Astrocyte of the spinal cord (primary cell): ENCODE data around the gene VIT.

Experiments used
- DNase-seq: peaks from one replicate; pipeline ENCODE4 v3.0.0; 2011; ENCODE audit warnings: low read depth, low spot score
- H3K4me3 ChIP-seq: 2 replicates; pipeline ENCODE4 v1.5.1; 2011; ENCODE audit warnings: low read depth, mild to moderate bottlenecking, low read length, moderate library complexity
- CTCF ChIP-seq: IDR thresholded peaks from 2 replicates; pipeline ENCODE4 v1.5.1; 2012; ENCODE audit warnings: low read depth, mild to moderate bottlenecking, low read length, inconsistent platforms
- in situ Hi-C: cut with HindIII; loops from 2 replicates; pipeline ENCODE4 v1.10.0; 2017; ENCODE audit warnings: low sequenced_read_pairs

VIT gene

GRCh38 chr2:36701391-36701795 lies 4.9 kb downstream of the VIT start:
- DNase-seq, result no peak
- in situ Hi-C loops, result no loop called here
- H3K4me3 ChIP-seq, result no peak overlapping the region
- TF ChIP-seq CTCF, result no peak

DNA sequence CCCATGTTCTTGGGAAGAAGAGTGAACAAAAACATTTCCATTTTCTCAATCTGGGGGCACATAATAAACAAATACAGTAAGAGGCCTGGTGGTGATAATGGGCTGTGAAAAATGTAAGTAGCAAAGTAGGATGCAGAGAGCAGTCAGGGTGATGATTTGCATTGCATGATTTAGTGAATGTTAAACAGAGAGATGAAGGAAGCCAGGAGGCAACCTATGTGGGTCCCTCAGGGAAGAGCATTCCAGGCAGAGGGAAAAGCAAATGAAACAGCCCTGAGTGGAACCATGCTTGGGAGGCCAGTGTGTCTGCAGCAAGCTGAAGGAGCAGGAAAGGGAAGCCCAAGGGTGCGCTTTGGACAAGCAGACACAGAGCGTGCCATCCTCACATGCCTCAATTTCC lies 5.4 kb downstream of the VIT start:
- no peak overlapping the region for H3K4me3 ChIP-seq
- no peak for TF ChIP-seq CTCF
- in situ Hi-C loops, result no loop called here
- DNase-seq, result no peak

DNA sequence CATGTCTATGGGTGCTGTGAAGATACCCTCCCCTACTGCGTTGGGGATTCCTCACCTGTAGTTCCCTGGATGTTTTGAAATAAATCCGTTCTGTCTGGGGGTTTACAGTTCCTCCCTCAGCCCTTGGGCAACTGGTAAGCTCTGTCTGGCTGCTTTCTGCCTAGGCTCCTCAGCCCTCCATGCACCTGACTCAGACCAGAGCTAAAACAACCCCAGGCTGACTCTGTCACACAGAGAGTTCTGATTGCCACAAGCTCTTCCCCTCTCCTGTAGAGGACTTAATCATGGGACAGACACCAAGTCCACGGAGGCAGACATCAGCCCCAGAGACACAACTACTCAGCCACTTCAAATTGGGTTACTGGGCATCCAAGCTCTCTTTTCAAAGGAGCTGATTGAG lies 6.3 kb downstream of the VIT start:
- no peak for DNase-seq
- in situ Hi-C loops, result no loop called here
- H3K4me3 ChIP-seq, result no peak overlapping the region
- TF ChIP-seq CTCF, result no peak

DNA sequence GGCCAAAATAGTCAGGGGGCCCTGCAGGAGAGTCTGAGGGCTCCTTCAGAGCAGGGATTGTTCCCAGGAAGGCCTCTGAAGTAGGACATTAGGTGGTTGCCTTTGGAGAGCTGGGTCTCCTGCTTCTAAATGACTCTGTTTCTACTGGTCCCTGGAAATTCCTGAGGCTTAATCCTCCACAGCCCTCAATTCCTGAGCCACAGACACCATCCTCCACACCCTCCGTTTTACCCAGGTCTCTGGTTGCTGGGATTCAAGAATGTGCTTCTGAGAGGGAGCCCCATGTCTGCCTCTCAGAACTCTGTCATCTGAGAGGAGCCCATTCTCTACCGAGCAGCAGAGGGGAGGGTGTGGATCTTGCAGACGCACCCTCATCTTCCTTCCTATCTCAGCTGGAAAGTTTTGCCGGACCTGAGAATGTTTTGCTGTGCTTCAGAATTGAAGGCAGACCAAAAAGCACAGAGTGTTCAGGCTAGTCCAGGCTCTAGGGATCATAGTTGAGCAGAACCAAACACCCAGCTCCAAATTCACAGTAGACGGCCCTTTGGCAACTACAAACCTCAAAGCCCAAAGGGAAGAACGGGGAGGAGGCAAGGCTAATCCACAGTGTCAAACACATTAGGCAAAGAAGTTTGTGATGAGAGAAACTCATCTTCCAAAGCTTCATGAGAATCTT lies 8.1 kb downstream of the VIT start:
- no peak for DNase-seq
- in situ Hi-C loops, result no loop called here
- no peak overlapping the region for H3K4me3 ChIP-seq
- no peak for TF ChIP-seq CTCF

DNA sequence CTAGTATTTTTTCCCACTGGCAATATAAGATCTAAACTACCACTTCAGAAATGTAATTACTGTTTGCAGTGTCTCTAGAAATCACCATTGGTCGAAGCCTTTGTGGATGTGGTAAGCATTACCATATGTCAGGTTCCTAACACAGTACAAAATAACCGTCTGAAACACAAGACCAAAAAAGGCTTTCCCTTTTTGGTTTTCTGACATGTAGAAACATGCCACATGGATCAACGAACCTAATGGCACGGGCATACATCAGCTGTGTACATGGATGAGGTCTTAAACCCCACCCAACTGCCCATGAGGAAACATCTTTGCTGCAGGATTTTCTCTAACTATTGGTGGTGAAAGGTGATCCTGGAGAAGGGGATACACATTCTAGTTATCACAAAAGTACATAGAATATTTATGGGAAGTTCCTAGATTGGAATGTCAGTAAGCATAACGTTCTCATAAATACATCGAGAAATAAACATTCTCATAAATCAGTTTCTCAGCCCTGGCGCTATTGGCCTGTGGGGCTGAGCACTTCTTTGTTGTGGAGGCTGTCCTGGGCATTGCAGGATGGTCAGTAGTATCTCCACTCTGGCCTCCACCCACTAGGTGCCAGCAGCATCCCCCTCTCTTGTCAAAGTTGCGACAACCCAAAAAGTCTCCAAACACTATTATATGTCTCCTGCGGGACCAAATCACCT lies 9.0 kb downstream of the VIT start:
- TF ChIP-seq CTCF, result no peak
- H3K4me3 ChIP-seq, result no peak overlapping the region
- DNase-seq, result no peak
- in situ Hi-C loops, result no loop called here

- no peak for DNase-seq
- in situ Hi-C loops, result no loop called here
- no peak overlapping the region for H3K4me3 ChIP-seq
- no peak for TF ChIP-seq CTCF
These were observed 9.7 kb downstream of the VIT start for GRCh38 chr2:36706021-36706876.
